Right lung (tissue), 10 donors: ENCODE measurements around the gene CACNA1D. TPM values are rescaled to one million over a fixed set of nuclear protein-coding genes. Genes with fewer than 3 reads are reported as not detected.
"Not testable (repeated sequence)": the region's sequence is repeated elsewhere in the genome, so short reads cannot be mapped to it uniquely, and the experiment has no call there.

Experiments
- DNase-seq, 2 donors: peaks; one replicate each; pipeline ENCODE4 v3.0.0-alpha.2; 2013
- long read RNA-seq, 8 donors: transcript quantifications; one replicate each; lab custom pipeline, GENCODE V29; 2026
- polyA plus RNA-seq, 5 donors: library from polyadenylated mRNA; unstranded; fragments of 120-200 nt; gene quantifications; one replicate each; pipeline versions ENCODE4 v1.2.1 to v1.2.3, GENCODE V29; 2013; ENCODE audit warnings: inconsistent platforms in 1 of 5, low replicate concordance in 1 of 5; ENCODE audit not compliant: insufficient read length in 5 of 5, insufficient read depth in 1 of 5

Gene CACNA1D
- polyA plus RNA-seq = 10 to 100 TPM; 41.9 to 56.4 (median 53.0) TPM
- long read RNA-seq, donor 1, partial matches to known transcripts = 37 of 40 reads
- long read RNA-seq, donor 1, other reads (novel, unspliced or antisense) = 0 of 40 reads
- long read RNA-seq, donor 2, partial matches to known transcripts = 18 of 28 reads
- long read RNA-seq, donor 2, other reads (novel, unspliced or antisense) = 10 of 28 reads
- long read RNA-seq, donor 3, partial matches to known transcripts = 0 of 1 reads
- long read RNA-seq, donor 3, other reads (novel, unspliced or antisense) = 0 of 1 reads
- long read RNA-seq, donor 4, partial matches to known transcripts = 33 of 42 reads
- long read RNA-seq, donor 4, other reads (novel, unspliced or antisense) = 8 of 42 reads
- long read RNA-seq, donor 5, partial matches to known transcripts = 0 of 2 reads
- long read RNA-seq, donor 5, other reads (novel, unspliced or antisense) = 0 of 2 reads
- long read RNA-seq, donor 6, partial matches to known transcripts = 0 of 2 reads
- long read RNA-seq, donor 6, other reads (novel, unspliced or antisense) = 0 of 2 reads
- long read RNA-seq, donor 7, partial matches to known transcripts = 6 of 7 reads
- long read RNA-seq, donor 7, other reads (novel, unspliced or antisense) = 0 of 7 reads
- long read RNA-seq, donor 8, partial matches to known transcripts = 0 of 1 reads
- long read RNA-seq, donor 8, other reads (novel, unspliced or antisense) = 0 of 1 reads

GRCh38 chr3:53493963-53494791, at the start of gene CACNA1D:
Gene CACNA1D (plus strand): TSS chr3:53494611. CDS start chr3:53495167, 556 bp downstream.
- no peak for DNase-seq

DNA sequence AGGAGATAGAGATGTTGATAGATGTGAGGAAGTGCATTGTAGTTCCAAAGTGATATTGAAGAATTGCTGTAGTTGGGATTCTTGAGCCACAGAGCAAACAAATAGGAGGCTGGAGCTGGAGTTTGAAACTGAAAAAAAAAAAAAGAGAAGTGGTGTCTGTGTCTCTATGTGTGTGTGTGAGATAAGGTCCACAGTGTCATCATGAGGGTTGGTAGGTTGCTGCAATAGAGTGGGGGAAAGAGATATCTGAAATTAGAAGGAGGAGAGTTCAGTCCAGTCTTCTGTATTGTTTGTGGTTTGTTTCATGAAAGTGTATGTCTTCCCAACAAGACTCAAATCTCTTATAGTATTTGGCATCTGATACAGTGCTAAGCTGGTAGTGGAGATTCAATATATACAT, 37.3 kb upstream of the CACNA1D start:
- DNase-seq = no peak

DNA sequence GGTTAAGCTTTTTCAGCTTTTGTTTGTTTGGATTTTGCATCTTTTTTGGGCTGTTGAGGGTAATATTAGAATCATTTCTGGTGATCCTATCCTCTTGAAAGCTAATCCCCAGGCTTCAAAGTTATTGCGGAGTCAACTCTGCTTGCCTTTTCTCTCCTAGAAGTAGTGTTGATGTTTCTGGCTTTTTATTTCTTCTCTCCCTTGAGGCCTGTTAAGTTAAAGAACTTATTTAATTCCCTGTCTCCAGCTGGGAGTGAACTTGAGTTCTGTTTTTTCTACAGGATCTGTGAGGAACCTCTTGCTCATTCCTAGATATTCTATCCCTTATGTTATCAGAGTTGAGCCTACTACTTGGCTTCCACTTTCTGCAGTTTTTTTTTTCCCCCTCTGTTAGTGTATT, 34.1 kb upstream of the CACNA1D start:
- no peak for DNase-seq

DNA sequence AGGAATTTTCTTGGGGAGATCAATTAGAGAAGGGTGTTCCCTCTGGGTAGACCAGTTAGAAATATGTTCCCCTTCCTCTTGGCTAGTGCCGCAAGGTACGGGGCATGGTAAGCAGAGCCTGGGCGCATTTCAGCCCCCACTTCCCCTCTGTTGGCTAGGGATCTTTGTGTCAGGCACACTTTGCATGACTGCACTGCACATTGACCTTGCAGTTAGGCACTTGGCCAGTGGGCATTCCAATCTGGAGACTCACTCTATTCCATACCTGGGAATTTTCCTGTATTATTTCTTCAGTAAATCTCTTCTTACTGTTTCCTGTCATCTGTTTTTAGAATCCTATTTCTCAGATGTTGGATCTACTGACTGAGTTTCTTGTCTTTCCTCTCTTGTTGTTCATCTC, 30.0 kb upstream of the CACNA1D start:
- DNase-seq = no peak

DNA sequence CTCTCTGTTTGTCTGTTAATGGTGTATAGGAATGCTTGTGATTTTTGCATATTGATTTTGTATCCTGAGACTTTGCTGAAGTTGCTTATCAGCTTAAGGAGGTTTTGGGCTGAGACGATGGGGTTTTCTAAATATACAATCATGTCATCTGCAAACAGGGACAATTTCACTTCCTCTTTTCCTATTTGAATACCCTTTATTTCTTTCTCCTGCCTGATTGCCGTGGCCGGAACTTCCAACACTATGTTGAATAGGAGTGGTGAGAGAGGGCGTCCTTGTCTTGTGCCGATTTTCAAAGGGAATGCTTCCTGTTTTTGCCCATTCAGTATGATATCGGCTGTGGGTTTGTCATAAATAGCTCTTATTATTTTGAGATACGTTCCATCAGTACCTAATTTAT, 24.7 kb upstream of the CACNA1D start:
- DNase-seq = not testable (repeated sequence)

DNA sequence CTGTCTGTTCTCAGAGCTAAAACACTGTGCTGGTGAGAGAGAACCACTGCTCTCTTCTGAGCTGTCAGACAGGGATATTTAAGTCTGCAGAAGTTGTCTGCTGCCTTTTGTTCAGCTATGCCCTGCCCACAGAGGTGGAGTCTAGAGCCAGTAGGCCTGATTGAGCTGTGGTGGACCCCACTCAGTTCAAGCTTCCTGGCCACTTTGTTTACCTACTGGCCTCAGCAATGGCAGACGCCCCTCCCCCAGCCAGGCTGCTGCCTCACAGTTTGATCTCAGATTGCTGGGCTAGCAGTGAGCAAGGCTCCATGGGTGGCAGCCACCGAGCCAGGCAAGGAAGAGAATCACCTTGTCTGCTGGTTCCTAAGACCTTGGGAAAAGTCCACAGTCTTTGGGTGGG, 21.0 kb upstream of the CACNA1D start:
- no peak for DNase-seq

DNA sequence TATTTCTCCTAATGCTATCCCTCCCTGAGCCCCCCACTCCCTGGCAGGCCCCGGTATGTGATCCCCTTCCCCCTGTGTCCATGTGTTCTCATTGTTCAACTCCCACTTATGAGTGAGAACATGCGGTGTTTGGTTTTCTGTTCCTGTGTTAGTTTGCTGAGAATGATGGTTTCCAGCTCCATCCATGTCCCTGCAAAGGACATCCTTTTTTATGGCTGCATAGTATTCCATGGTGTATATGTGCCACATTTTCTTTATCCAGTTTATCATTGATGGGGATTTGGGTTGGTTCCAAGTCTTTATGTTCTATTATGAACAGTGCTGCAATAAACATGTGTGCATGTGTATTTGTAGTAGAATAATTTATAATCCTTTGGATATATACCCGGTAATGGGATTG, 18.0 kb upstream of the CACNA1D start:
- DNase-seq = not testable (repeated sequence)

DNA sequence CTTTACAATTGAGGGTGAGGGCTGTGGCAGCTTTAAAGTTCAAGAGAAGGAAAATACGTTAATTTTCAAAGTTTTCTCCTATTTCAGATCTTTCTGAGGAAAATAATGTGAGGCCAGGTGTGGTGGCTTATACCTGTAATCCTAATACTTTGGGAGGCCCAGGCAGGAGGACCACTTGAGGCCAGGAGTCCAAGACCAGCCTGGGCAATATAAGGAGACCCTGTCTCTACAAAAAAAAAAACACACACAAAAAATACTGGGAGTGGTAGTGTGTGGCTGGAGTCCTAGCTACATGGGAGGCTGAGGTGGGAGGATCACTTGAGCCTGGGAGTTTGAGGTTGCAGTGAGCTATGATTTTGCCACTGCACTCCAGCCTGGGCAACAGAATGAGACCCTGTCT, 16.7 kb upstream of the CACNA1D start:
- DNase-seq = not testable (repeated sequence)

DNA sequence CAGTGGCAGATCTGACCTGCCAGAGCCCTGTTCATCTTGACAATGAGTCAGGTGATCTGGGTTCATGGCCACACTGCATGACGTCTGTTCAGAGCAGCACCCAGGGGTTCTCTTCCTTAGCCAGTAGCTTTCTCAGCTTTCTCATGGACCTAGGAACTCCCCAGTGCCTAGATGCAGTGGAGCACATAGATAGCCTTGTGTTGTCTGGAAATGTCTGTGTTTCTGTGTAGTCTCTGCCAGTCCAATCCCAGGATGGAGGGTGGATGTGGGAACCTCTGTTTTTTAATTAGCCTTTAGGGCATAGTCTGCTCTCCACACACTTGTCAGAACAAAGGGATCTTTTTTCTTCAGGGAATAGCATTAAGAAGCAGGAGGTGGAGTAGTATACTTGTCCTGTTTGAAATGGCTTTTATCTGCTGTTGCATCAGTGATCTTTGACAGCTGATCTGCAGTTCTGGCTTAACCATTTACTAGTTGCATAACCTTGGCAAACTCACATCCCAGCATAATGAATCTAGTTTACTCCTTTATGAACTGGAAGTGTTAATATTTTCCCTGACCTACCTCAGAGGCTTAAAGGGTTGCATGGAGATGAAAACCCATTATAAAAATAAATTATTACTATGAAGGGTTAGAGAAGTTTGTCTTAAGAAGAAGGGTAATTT, 16.1 kb upstream of the CACNA1D start:
- DNase-seq = no peak

- DNase-seq = no peak
These were observed 15.3 kb upstream of the CACNA1D start for GRCh38 chr3:53478921-53479664.

DNA sequence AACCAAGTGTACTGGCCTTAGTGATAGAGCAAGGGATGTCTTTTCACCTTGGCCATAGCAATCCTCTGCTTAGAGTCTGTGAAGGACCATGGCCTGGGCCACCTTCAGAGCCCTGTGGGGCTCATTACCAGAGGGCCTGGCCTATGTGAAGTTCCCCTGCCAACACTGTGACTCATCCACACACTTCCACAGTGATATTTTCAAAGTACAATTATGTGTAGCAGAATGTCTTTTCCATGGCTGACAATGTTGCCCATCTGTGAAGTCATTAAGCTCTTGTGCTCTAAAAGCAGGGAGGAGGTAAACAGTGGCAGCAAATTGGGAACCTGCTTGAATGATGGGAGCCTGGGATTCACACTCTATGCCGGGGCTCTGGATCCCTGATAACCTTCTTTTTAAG, 12.2 kb upstream of the CACNA1D start:
- no peak for DNase-seq

DNA sequence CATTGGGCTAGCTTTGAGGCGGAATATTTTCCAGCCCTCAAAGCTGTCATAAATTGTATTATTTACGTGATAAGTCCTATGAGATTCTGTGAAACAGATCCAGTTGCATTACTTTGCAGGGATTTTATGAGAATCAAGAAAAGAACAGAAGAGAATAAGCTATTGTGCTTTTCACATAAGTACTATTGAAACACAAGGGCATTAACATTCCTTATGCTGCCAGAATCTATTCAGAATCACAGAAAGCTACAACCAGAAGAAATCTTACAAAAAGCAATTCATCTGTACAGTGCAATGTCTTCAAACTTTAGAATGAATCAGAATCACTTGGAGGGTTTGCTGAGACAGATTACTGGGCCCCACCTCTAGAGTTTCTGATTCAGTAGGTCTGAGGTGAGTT, 10.6 kb upstream of the CACNA1D start:
- no peak for DNase-seq

GRCh38 chr3:53484984-53485383, 9.4 kb upstream of the CACNA1D start:
- peak in 1 of 2 donors; percentile 47 for DNase-seq

GRCh38 chr3:53485675-53486403, 8.6 kb upstream of the CACNA1D start:
- no peak for DNase-seq

- peak; percentile 90 to 94 for DNase-seq
These were observed 7.3 kb upstream of the CACNA1D start for GRCh38 chr3:53486961-53487654.

DNA sequence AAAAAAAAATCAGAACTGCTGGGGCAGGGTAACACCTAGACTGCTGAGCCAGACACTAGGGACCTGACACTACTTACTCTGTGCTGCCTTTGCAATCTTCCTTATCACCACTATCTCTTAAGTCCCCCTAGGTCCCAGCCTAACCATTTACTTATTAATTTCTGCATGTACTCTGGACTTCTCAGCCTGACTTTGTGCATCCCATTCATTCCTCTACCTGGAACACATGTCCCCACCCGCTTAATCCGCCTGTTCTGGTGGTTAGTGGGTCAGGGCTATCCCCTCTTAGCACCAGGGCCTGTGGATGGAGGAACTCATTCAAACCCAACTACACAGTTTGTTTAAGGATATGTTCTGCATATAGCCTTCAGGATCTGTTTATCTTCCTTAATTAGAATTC, 5.0 kb upstream of the CACNA1D start:
- DNase-seq = no peak

GRCh38 chr3:53489787-53490458, 4.5 kb upstream of the CACNA1D start:
- DNase-seq = no peak

- DNase-seq = no peak
These were observed 3.9 kb upstream of the CACNA1D start for GRCh38 chr3:53490459-53490968.

- DNase-seq = no peak
These were observed 3.1 kb upstream of the CACNA1D start for GRCh38 chr3:53491276-53491675.
